Skeletal muscle cell (primary cell): ENCODE data around the gene KCNJ9.

Source experiments
- DNase-seq: peaks from one replicate; pipeline ENCODE4 v3.0.0-alpha.2; 2010; ENCODE audit warnings: low read depth
- H3K4me3 ChIP-seq: 2 replicates; pipeline ENCODE4 v1.5.1; 2011; ENCODE audit warnings: low read depth, mild to moderate bottlenecking, control low read depth, low read length, moderate library complexity

The KCNJ9 gene

GRCh38 chr1:160084771-160085321 is 3.5 kb downstream of the KCNJ9 start:
- DNase-seq: no peak
- no peak overlapping the region for H3K4me3 ChIP-seq

- no peak for DNase-seq
- H3K4me3 ChIP-seq: no peak overlapping the region
Measured at GRCh38 chr1:160085686-160086455, 4.5 kb downstream of the KCNJ9 start.

- H3K4me3 ChIP-seq: no peak overlapping the region
- DNase-seq: no peak
Measured at GRCh38 chr1:160086456-160086892, 5.1 kb downstream of the KCNJ9 start.

- H3K4me3 ChIP-seq: no peak overlapping the region
- no peak for DNase-seq
Measured at GRCh38 chr1:160087118-160087662, 5.9 kb downstream of the KCNJ9 start.

GRCh38 chr1:160089883-160090282 is 8.5 kb downstream of the KCNJ9 start:
- no peak overlapping the region for H3K4me3 ChIP-seq
- DNase-seq: no peak

- no peak for DNase-seq
Measured at GRCh38 chr1:160090760-160091159, 9.4 kb downstream of the KCNJ9 start.

GRCh38 chr1:160091666-160092223 is 10.4 kb downstream of the KCNJ9 start:
- no peak overlapping the region for H3K4me3 ChIP-seq
- no peak for DNase-seq

More at GRCh38 chr1:160090760-160091159, 9.4 kb downstream of the KCNJ9 start:
- no peak overlapping the region for H3K4me3 ChIP-seq

GRCh38 chr1:160092366-160093068 is 11.2 kb downstream of the KCNJ9 start:
- no peak overlapping the region for H3K4me3 ChIP-seq
- no peak for DNase-seq

GRCh38 chr1:160093069-160093395 is 11.7 kb downstream of the KCNJ9 start:
- no peak overlapping the region for H3K4me3 ChIP-seq
- DNase-seq: no peak

- H3K4me3 ChIP-seq: no peak overlapping the region
- DNase-seq: no peak
Measured at GRCh38 chr1:160093624-160094290, 12.4 kb downstream of the KCNJ9 start.

GRCh38 chr1:160094291-160094625 is 12.9 kb downstream of the KCNJ9 start:
- no peak overlapping the region for H3K4me3 ChIP-seq
- DNase-seq: no peak

GRCh38 chr1:160094806-160095205 is 13.5 kb downstream of the KCNJ9 start:
- no peak overlapping the region for H3K4me3 ChIP-seq
- DNase-seq: no peak

- DNase-seq: no peak
- no peak overlapping the region for H3K4me3 ChIP-seq
Measured at GRCh38 chr1:160095382-160096105, 14.2 kb downstream of the KCNJ9 start.

GRCh38 chr1:160096274-160097116 is 15.2 kb downstream of the KCNJ9 start:
- no peak overlapping the region for H3K4me3 ChIP-seq
- peak; percentile 19 for DNase-seq

GRCh38 chr1:160097151-160097910 is 16.0 kb downstream of the KCNJ9 start:
- no peak for DNase-seq
- peak overlapping the region; percentile 73 for H3K4me3 ChIP-seq

GRCh38 chr1:160097911-160098851 is 16.8 kb downstream of the KCNJ9 start, which contains the start of gene IGSF8:
Gene IGSF8, minus strand, starts transcription at chr1:160098619. Its CDS starts 147 bp downstream, at chr1:160098472.
- DNase-seq: peak; percentile 39
- H3K4me3 ChIP-seq: peak within 1 kb of the TSS; percentile 73
